Ishikawa (cell line): ENCODE results near the gene ADGRF4.

Source experiments
- CEBPB ChIP-seq: IDR thresholded peaks from 2 replicates; pipeline ENCODE4 v1.6.1; 2012
- CREB1 ChIP-seq: IDR thresholded peaks from 2 replicates; pipeline ENCODE4 v1.6.1; 2012; ENCODE audit warnings: low read depth
- EGR1 ChIP-seq: IDR thresholded peaks from 2 replicates; pipeline ENCODE4 v1.6.1; 2012
- EP300 ChIP-seq: IDR thresholded peaks from 2 replicates; pipeline ENCODE4 v1.6.1; 2012; ENCODE audit warnings: borderline replicate concordance
- FOXM1 ChIP-seq: IDR thresholded peaks from 2 replicates; pipeline ENCODE4 v1.6.1; 2012; ENCODE audit warnings: low read depth, borderline replicate concordance
- MAX ChIP-seq: IDR thresholded peaks from 2 replicates; pipeline ENCODE4 v1.6.1; 2012
- NFIC ChIP-seq: IDR thresholded peaks from 2 replicates; pipeline ENCODE4 v1.6.1; 2012
- RAD21 ChIP-seq: IDR thresholded peaks from 2 replicates; pipeline ENCODE4 v1.6.1; 2012; ENCODE audit warnings: low read depth
- TAF1 ChIP-seq: IDR thresholded peaks from 2 replicates; pipeline ENCODE4 v1.6.1; 2012; ENCODE audit warnings: low read depth, mild to moderate bottlenecking
- TCF12 ChIP-seq: IDR thresholded peaks from 2 replicates; pipeline ENCODE4 v1.6.1; 2012; ENCODE audit warnings: low read depth
- TEAD4 ChIP-seq: IDR thresholded peaks from 2 replicates; pipeline ENCODE4 v1.6.1; 2012
- USF1 ChIP-seq: IDR thresholded peaks from 2 replicates; pipeline ENCODE4 v1.6.1; 2012
- YY1 ChIP-seq: IDR thresholded peaks from 2 replicates; pipeline ENCODE4 v1.6.1; 2012; ENCODE audit warnings: low read depth
- ZBTB7A ChIP-seq: IDR thresholded peaks from 2 replicates; pipeline ENCODE4 v1.6.1; 2012; ENCODE audit warnings: low read depth
- TF ChIP-seq, protein P1 (sequence below): IDR thresholded peaks from 2 replicates; pipeline ENCODE4 v1.6.1; 2012; ENCODE audit warnings: low read depth, mild to moderate bottlenecking

ADGRF4 gene

GRCh38 chr6:47700053-47700452, 1.7 kb downstream of the ADGRF4 start:
- TF ChIP-seq EP300 (0 out of 2 replicates have a peak, but pooled peaks have one; percentile 18), TCF12 (no peak), RAD21 (no peak), ZBTB7A (no peak), FOXM1 (no peak), CEBPB (no peak)

DNA sequence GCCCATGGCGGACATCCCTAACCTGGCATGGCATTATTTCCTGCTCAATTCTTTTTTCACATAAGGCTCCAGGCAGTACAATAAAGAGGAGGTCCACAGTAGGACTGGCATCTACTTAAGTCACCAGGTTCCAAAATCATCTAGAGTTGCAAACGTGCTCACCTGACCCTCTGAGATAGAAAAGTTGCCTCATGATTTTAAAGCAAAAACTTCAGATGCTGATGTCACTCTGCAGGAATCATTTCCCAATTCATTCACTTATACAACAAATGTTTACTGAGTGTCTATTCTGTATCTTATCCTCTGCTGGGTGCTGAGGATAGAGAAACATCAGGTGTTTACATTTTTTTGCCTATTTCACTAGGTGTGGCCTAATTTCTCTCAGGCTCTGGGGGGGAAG, 2.2 kb downstream of the ADGRF4 start:
- TF ChIP-seq ZBTB7A (no peak), CREB1 (no peak), EP300 (no peak), TCF12 (no peak), MAX (no peak), TEAD4 (no peak), FOXM1 (no peak)
- TF ChIP-seq, protein P1, sequence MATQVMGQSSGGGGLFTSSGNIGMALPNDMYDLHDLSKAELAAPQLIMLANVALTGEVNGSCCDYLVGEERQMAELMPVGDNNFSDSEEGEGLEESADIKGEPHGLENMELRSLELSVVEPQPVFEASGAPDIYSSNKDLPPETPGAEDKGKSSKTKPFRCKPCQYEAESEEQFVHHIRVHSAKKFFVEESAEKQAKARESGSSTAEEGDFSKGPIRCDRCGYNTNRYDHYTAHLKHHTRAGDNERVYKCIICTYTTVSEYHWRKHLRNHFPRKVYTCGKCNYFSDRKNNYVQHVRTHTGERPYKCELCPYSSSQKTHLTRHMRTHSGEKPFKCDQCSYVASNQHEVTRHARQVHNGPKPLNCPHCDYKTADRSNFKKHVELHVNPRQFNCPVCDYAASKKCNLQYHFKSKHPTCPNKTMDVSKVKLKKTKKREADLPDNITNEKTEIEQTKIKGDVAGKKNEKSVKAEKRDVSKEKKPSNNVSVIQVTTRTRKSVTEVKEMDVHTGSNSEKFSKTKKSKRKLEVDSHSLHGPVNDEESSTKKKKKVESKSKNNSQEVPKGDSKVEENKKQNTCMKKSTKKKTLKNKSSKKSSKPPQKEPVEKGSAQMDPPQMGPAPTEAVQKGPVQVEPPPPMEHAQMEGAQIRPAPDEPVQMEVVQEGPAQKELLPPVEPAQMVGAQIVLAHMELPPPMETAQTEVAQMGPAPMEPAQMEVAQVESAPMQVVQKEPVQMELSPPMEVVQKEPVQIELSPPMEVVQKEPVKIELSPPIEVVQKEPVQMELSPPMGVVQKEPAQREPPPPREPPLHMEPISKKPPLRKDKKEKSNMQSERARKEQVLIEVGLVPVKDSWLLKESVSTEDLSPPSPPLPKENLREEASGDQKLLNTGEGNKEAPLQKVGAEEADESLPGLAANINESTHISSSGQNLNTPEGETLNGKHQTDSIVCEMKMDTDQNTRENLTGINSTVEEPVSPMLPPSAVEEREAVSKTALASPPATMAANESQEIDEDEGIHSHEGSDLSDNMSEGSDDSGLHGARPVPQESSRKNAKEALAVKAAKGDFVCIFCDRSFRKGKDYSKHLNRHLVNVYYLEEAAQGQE, result no peak

- no peak for TF ChIP-seq EP300
- no peak for TF ChIP-seq TCF12
- TF ChIP-seq FOXM1, result no peak
- TF ChIP-seq ZBTB7A, result no peak
- no peak for TF ChIP-seq MAX
- no peak for TF ChIP-seq CREB1
Measured at GRCh38 chr6:47701363-47701762, 3.0 kb downstream of the ADGRF4 start.

GRCh38 chr6:47709160-47709559, 10.8 kb downstream of the ADGRF4 start:
- TF ChIP-seq YY1 (no peak), TCF12 (no peak), TEAD4 (no peak), USF1 (no peak), MAX (no peak), NFIC (no peak), FOXM1 (no peak)
- TF ChIP-seq, protein P1, result no peak

DNA sequence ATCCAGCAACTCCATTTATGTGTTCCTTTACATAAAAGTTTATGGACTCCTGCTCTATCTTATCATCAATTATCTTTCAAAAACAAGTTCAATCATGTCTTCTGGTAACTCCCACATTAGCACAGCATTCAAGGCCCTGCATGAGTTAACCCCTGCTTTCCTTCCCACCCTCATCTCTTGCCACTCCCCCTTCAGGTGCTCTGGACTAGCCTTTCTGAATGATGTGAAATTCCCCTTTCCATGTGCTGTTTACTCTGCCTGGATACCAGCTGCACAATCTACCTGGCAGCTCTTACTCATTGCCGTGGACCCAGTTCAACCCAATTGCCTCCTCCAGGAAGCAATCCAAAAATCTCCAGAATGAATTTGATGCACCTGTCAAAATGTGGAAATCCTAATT, 11.9 kb downstream of the ADGRF4 start:
- TF ChIP-seq EGR1 (no peak), ZBTB7A (no peak), EP300 (no peak), YY1 (no peak), NFIC (no peak), USF1 (no peak), MAX (no peak), FOXM1 (no peak), RAD21 (no peak), TCF12 (no peak), TAF1 (no peak), TEAD4 (no peak), CREB1 (no peak), CEBPB (no peak)
- TF ChIP-seq, protein P1, result no peak
